Mucosa of gallbladder (tissue), 1 donor: ENCODE measurements around the gene PCSK2. TPM values are rescaled to one million over a fixed set of nuclear protein-coding genes. Genes with fewer than 3 reads are reported as not detected.

ENCODE experiments used
- DNase-seq: peaks from one replicate; pipeline ENCODE4 v3.0.0-alpha.2; 2020; ENCODE audit warnings: low spot score
- total RNA-seq: library from RNA; stranded (reverse); gene quantifications from one replicate; pipeline ENCODE4 v1.2.1, GENCODE V29; 2021
- donor health status: DM: no; HTN: no; CAD: no.

PCSK2 gene
- total RNA-seq, 1 donor from 2014 or later: 2.6 TPM

GRCh38 chr20:17533396-17533795 is 306.6 kb downstream of the PCSK2 start:
- DNase-seq: peak; percentile 23

- no peak for DNase-seq
Measured at GRCh38 chr20:17534077-17534476, 307.2 kb downstream of the PCSK2 start.
